Measurements from ENCODE around the gene CHAD. TPM values are rescaled to one million over a fixed set of nuclear protein-coding genes. Genes with fewer than 3 reads are reported as not detected.

The CHAD gene
- total RNA-seq, 1 experiment from 2014 or later, result not detected

DNA sequence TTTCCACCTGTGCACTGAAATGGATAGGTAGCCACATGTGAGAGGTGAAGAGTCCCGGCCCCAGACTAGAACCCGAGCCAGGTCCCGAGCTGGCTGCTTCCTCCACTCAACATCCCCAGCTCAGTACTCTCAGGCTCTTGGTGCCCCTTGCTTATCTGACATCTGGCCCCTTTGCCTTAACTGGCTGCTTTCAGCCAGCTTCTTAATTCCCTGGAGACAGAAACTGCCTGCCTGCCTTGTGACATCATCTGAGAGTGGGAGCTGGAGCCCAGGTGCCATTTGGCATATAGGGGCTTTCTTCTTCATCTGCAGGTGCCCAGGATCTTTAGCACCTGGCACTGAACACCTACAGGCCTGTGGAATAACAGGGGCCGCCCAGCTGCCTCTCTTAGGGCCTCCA lies 8.9 kb downstream of the CHAD start:
- ChIA-PET CTCF (no interaction called here), POLR2A (no interaction called here)
- in situ Hi-C loops (cut with HindIII; ENCODE audit: low pct_unique_long_range_greater_than_20kb, low sequenced_read_pairs) (no loop called here), intact Hi-C loops (cut with micrococcal nuclease; ENCODE audit: unreplicated experiment) (no loop called here)
- ATAC-seq, result no peak
- no peaks in the 10 kb centered on the region for H3K4me1 ChIP-seq (ENCODE audit: control insufficient read depth, insufficient read depth, low read length)
- DNase-seq (ENCODE audit: low read depth, low spot score), result no peak
- H3K27me3 ChIP-seq (ENCODE audit: control insufficient read depth, insufficient read depth, low read length), result no peaks in the 10 kb centered on the region
- no peaks in the 10 kb centered on the region for H3K9me3 ChIP-seq (ENCODE audit: control insufficient read depth, insufficient read depth, low read depth, low read length)
- no peak overlapping the region for H3K27ac ChIP-seq (ENCODE audit: low read length)
- H3K36me3 ChIP-seq (ENCODE audit: control insufficient read depth, insufficient read depth, low read length), result no peaks in the 10 kb centered on the region
- no peak overlapping the region for H3K4me3 ChIP-seq (ENCODE audit: low read depth in 2 of 2, low read length in 2 of 2)
- BruUV-seq (replicated peaks), result no TSS peak
- TF ChIP-seq, protein P1, sequence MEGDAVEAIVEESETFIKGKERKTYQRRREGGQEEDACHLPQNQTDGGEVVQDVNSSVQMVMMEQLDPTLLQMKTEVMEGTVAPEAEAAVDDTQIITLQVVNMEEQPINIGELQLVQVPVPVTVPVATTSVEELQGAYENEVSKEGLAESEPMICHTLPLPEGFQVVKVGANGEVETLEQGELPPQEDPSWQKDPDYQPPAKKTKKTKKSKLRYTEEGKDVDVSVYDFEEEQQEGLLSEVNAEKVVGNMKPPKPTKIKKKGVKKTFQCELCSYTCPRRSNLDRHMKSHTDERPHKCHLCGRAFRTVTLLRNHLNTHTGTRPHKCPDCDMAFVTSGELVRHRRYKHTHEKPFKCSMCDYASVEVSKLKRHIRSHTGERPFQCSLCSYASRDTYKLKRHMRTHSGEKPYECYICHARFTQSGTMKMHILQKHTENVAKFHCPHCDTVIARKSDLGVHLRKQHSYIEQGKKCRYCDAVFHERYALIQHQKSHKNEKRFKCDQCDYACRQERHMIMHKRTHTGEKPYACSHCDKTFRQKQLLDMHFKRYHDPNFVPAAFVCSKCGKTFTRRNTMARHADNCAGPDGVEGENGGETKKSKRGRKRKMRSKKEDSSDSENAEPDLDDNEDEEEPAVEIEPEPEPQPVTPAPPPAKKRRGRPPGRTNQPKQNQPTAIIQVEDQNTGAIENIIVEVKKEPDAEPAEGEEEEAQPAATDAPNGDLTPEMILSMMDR (IDR thresholded peaks at IDR 0.05), result no peak
- no peak for TF ChIP-seq TCF7L2 (IDR thresholded peaks at IDR 0.05; ENCODE audit: low read depth, low read length)
- TF ChIP-seq, protein P2, sequence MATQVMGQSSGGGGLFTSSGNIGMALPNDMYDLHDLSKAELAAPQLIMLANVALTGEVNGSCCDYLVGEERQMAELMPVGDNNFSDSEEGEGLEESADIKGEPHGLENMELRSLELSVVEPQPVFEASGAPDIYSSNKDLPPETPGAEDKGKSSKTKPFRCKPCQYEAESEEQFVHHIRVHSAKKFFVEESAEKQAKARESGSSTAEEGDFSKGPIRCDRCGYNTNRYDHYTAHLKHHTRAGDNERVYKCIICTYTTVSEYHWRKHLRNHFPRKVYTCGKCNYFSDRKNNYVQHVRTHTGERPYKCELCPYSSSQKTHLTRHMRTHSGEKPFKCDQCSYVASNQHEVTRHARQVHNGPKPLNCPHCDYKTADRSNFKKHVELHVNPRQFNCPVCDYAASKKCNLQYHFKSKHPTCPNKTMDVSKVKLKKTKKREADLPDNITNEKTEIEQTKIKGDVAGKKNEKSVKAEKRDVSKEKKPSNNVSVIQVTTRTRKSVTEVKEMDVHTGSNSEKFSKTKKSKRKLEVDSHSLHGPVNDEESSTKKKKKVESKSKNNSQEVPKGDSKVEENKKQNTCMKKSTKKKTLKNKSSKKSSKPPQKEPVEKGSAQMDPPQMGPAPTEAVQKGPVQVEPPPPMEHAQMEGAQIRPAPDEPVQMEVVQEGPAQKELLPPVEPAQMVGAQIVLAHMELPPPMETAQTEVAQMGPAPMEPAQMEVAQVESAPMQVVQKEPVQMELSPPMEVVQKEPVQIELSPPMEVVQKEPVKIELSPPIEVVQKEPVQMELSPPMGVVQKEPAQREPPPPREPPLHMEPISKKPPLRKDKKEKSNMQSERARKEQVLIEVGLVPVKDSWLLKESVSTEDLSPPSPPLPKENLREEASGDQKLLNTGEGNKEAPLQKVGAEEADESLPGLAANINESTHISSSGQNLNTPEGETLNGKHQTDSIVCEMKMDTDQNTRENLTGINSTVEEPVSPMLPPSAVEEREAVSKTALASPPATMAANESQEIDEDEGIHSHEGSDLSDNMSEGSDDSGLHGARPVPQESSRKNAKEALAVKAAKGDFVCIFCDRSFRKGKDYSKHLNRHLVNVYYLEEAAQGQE (IDR thresholded peaks at IDR 0.05; ENCODE audit: insufficient read depth in 1 of 2, low read depth in 2 of 2, low read length in 1 of 2), result no peak
- no peak for TF ChIP-seq POLR2AphosphoS5 (IDR thresholded peaks at IDR 0.05; ENCODE audit: low read depth, low read length)
- TF ChIP-seq SIN3A (IDR thresholded peaks at IDR 0.05; ENCODE audit: borderline replicate concordance, insufficient read depth, low read depth, low read length), result no peak

DNA sequence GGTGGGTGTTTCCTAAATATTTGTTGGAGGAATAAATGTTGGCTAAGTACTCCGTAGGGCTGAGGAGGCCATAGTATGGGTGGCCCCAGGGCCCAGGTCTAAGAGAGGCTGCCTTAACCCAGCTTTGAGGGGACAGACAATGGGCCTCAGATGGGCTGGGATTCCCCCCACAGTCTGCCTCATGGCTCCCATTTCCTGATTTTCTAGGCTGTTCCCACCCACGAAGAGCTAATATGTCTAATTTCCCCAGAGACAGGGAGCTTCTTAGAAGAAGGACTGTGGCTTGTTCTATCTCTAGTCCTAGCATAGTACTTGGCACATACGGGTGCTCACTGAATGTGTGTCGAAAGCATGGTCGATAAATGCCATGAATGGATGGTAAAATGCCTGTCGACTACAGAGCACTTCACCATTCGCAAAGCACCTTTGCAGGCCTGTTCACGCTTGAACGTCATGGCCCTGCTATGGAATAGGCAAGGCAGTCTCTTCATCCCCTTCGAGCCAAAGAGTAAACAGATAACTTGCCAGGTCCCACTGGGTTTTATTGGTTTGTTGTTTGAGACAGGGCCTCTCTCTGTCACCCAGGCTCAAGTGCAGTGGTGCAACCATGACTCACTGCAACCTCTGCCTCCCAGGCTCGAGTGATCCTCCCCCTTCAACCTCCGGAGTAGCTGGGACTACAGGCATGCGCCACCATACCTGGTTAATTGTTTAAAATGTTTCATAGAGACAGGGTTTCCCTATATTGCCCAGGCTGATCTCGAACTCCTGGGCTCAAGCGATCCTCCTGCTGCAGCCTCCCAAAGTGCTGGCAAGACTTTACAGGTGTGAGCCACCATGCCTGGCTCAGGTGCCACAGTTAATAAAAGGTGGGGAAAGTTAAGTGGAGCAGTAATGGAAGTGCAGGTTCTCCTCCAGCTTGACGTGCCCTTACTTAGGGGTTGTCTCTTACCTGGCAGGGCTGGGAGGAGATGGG lies 9.7 kb downstream of the CHAD start:
- ATAC-seq (no peak), DNase-seq (ENCODE audit: low read depth, low spot score) (no peak)
- Histone ChIP-seq H3K9me3 (ENCODE audit: control insufficient read depth, insufficient read depth, low read depth, low read length) (no peaks in the 10 kb centered on the region), H3K4me1 (ENCODE audit: control insufficient read depth, insufficient read depth, low read length) (no peaks in the 10 kb centered on the region), H3K36me3 (ENCODE audit: control insufficient read depth, insufficient read depth, low read length) (no peaks in the 10 kb centered on the region), H3K27ac (ENCODE audit: low read length) (no peak overlapping the region), H3K4me3 (ENCODE audit: low read depth in 2 of 2, low read length in 2 of 2) (no peak overlapping the region), H3K27me3 (ENCODE audit: control insufficient read depth, insufficient read depth, low read length) (no peaks in the 10 kb centered on the region)
- BruUV-seq (replicated peaks), result no TSS peak
- TF ChIP-seq TCF7L2 (IDR thresholded peaks at IDR 0.05; ENCODE audit: low read depth, low read length) (no peak), SIN3A (IDR thresholded peaks at IDR 0.05; ENCODE audit: borderline replicate concordance, insufficient read depth, low read depth, low read length) (no peak), POLR2AphosphoS5 (IDR thresholded peaks at IDR 0.05; ENCODE audit: low read depth, low read length) (no peak)
- TF ChIP-seq, protein P1 (IDR thresholded peaks at IDR 0.05), result no peak
- TF ChIP-seq, protein P2 (IDR thresholded peaks at IDR 0.05; ENCODE audit: insufficient read depth in 1 of 2, low read depth in 2 of 2, low read length in 1 of 2), result no peak
- POLR2A ChIA-PET, result interaction anchor here (0.6 kb wide), 1 partner anchor 9 kb away, joined by 3 read pairs; no protein-coding TSS in a partner anchor
- intact Hi-C loops (cut with micrococcal nuclease; ENCODE audit: unreplicated experiment) (no loop called here), in situ Hi-C loops (cut with HindIII; ENCODE audit: low pct_unique_long_range_greater_than_20kb, low sequenced_read_pairs) (no loop called here)
- CTCF ChIA-PET, result interaction anchor here (0.5 kb wide), 1 partner anchor 19 kb away, joined by 12 read pairs; no protein-coding TSS in a partner anchor

Measured in Panc1 (cell line).